Neural crest cell (in vitro differentiated cells): Measurements from ENCODE around the gene CPSF4. TPM values are rescaled to one million over a fixed set of nuclear protein-coding genes. Genes with fewer than 3 reads are reported as not detected.

Experiments used
- DNase-seq: peaks from one replicate; pipeline ENCODE4 v3.0.0; 2021; ENCODE audit warnings: low read depth, mixed read lengths, low spot score
- H3K27ac Mint-ChIP-seq: one replicate; pipeline ENCODE4 v1.8.0; 2021; ENCODE audit warnings: mild to moderate bottlenecking, mixed read lengths; ENCODE audit not compliant: unreplicated experiment
- H3K27me3 Mint-ChIP-seq: 2 replicates; pipeline ENCODE4 v1.8.0; 2021; ENCODE audit warnings: low read depth, mild to moderate bottlenecking, mixed read lengths
- H3K36me3 Mint-ChIP-seq: 2 replicates; pipeline ENCODE4 v1.8.0; 2021; ENCODE audit warnings: low read depth, mild to moderate bottlenecking, mixed read lengths
- H3K4me1 Mint-ChIP-seq: 2 replicates; pipeline ENCODE4 v1.8.0; 2021; ENCODE audit warnings: mixed read lengths
- H3K4me3 Mint-ChIP-seq: one replicate; pipeline ENCODE4 v1.8.0; 2021; ENCODE audit warnings: mild to moderate bottlenecking, mixed read lengths
- H3K9me3 Mint-ChIP-seq: 2 replicates; pipeline ENCODE4 v1.8.0; 2021; ENCODE audit warnings: mixed read lengths
- total RNA-seq: library from RNA; stranded (reverse); gene quantifications from 2 replicates; pipeline ENCODE4 v1.2.1, GENCODE V29; 2021
- TF ChIP-seq, protein P1 (sequence below): fragments of 200-600 bp; sonication (generic); conservative IDR thresholded peaks from 2 replicates; pipeline ENCODE4 v1.5.0; 2021; ENCODE audit warnings: antibody characterized with exemption, mild to moderate bottlenecking

Gene CPSF4
- total RNA-seq, 1 donor from 2014 or later: 117 TPM

DNA sequence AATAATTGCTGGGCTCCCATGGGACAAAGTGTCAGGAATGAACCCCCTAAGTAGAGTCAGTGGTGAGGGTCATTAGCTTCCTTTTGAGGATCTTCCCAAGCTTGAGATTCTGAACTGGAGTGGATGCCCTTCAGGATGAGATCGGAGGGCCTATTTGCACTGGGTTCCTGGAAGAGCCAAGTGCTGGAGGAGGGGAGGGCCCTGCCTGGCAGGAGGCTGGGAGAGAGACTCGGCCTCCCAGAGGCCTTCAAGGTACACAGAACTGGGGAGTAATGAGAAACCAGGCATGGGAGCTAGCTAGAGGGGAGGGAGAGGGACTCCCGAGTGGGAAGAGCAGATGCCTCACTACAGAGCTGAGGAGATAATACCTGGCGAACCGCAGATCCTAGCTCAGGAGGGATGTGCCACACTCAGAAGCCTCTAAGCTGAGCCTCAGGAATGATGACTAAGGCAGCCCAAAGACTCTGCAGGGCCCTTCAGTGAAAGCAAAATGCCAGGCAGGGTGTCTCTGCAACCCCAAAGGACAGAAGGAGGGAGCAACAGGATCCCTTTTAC lies 39.8 kb upstream of the CPSF4 start:
- no peak for DNase-seq
- Mint-ChIP-seq H3K4me1 (peaks cover 4% of the 10 kb centered on the region), H3K36me3 (peaks cover 16% of the 10 kb centered on the region), H3K27ac (peak overlapping the region; percentile 84), H3K4me3 (peak overlapping the region; percentile 4), H3K27me3 (no peaks in the 10 kb centered on the region), H3K9me3 (no peaks in the 10 kb centered on the region)
- TF ChIP-seq, protein P1, sequence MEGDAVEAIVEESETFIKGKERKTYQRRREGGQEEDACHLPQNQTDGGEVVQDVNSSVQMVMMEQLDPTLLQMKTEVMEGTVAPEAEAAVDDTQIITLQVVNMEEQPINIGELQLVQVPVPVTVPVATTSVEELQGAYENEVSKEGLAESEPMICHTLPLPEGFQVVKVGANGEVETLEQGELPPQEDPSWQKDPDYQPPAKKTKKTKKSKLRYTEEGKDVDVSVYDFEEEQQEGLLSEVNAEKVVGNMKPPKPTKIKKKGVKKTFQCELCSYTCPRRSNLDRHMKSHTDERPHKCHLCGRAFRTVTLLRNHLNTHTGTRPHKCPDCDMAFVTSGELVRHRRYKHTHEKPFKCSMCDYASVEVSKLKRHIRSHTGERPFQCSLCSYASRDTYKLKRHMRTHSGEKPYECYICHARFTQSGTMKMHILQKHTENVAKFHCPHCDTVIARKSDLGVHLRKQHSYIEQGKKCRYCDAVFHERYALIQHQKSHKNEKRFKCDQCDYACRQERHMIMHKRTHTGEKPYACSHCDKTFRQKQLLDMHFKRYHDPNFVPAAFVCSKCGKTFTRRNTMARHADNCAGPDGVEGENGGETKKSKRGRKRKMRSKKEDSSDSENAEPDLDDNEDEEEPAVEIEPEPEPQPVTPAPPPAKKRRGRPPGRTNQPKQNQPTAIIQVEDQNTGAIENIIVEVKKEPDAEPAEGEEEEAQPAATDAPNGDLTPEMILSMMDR: no peak

DNA sequence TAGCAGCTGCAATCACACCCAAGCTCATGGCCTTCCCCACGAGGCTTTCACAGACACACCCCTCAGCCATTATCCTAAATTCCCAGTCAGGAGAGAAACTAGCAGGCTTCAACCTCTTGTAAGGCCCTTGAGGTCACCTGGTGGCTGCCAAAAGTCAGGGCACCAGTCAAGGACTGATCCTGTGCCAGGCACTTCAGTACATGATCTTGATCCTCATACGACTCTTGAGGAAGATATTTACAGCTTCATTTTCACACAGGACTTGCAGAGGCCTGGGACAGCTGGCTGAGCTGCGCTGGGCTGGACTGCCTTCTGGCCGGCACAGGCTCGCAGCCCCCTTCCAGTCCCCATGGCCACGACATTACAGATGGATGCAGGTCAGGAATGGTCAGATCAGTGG lies 39.1 kb upstream of the CPSF4 start:
- H3K36me3 Mint-ChIP-seq: peaks cover 20% of the 10 kb centered on the region
- no peak overlapping the region for H3K27ac Mint-ChIP-seq
- H3K27me3 Mint-ChIP-seq: no peaks in the 10 kb centered on the region
- no peak overlapping the region for H3K4me3 Mint-ChIP-seq
- H3K4me1 Mint-ChIP-seq: peaks cover 4% of the 10 kb centered on the region
- no peak for DNase-seq
- TF ChIP-seq, protein P1: no peak
- no peaks in the 10 kb centered on the region for H3K9me3 Mint-ChIP-seq

DNA sequence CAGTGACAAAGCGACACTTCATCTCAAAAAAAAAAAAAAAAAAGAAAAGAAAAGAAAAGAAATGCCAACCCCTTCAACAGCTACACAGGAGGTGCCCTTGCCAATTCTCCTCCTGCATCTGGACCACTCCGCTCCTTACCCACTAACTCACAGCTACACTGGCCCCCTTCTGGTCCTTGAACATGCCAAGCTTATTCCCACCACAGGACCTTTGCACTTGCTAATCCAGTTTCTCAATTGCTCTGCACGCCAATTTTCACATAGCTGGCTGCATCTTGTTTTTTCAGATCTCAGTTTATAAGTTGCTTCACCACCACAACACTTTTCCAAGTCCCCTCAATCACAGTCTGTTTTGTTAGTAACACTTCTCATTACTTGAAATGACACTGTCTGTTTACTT lies 35.9 kb upstream of the CPSF4 start:
- DNase-seq: no peak
- Mint-ChIP-seq H3K27ac (no peak overlapping the region), H3K9me3 (no peaks in the 10 kb centered on the region), H3K27me3 (no peaks in the 10 kb centered on the region), H3K4me3 (peak overlapping the region; percentile 5), H3K4me1 (peaks cover 16% of the 10 kb centered on the region), H3K36me3 (peaks cover 20% of the 10 kb centered on the region)
- TF ChIP-seq, protein P1: no peak

DNA sequence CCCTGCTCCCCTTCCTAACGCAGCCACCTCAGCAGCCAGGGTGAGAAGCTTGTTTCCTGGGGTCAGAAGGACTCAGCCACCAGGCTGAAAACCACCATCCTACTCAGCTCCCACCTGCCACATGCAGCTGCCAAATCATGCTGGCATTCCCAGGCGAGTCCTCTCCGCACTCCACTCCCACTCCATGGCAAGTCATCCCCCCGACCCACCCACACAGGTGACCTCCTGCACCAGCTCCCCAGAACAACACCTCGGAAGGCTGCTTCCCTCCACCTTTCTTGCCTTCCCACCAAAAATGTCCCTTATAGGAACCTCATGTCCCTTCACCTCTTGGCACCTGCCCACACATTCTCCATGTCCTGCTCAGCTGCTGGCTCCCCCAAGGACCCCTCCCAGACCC lies 35.0 kb upstream of the CPSF4 start:
- Mint-ChIP-seq H3K36me3 (peaks cover 18% of the 10 kb centered on the region), H3K9me3 (no peaks in the 10 kb centered on the region), H3K27me3 (no peaks in the 10 kb centered on the region), H3K4me3 (peak overlapping the region; percentile 73), H3K27ac (no peak overlapping the region), H3K4me1 (peaks cover 17% of the 10 kb centered on the region)
- DNase-seq: no peak
- TF ChIP-seq, protein P1: no peak

DNA sequence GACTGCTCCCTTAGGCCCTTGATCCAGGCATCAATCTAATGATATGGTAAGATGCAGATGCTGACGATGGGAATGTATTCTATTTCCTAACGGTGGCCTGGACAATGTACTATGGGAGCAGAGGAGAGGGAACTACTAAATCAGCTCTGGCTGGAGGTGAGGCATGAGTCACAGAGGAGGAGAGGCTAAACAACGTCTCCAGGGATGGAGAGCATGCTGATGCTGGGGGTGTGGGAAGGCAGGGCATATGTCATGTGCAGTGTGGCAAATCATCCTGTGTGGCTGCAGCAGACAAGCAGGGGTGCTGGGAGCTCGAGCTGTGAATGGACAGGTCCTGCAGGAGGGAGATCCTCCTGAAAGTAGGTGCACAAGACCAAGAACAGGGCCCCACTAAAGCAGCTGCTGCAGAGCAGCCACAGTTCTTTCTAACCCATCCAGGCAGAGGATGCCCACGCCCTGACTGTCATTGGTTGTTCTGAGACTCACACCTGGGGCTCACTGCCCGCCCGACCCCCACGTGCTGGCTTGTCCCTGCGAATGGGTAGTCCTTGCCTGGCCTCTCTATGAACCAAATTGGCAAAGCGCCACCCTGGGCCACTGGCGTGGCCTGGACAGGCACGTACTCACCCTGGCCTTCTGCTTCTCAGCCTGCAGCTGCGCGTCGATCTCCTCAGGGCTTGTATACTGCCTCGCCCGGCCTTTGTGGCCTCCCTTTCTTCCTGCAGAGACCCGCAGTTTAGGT lies 34.3 kb upstream of the CPSF4 start:
- Mint-ChIP-seq H3K36me3 (peaks cover 16% of the 10 kb centered on the region), H3K4me1 (peaks cover 24% of the 10 kb centered on the region), H3K27me3 (no peaks in the 10 kb centered on the region), H3K9me3 (no peaks in the 10 kb centered on the region), H3K27ac (peak overlapping the region; percentile 91), H3K4me3 (peak overlapping the region; percentile 73)
- TF ChIP-seq, protein P1: no peak
- DNase-seq: no peak
